Neural cell (in vitro differentiated cells): ENCODE data around the gene GPRC5B.

ENCODE experiments used
- CTCF ChIP-seq: fragments of 450-650 bp; IDR thresholded peaks from 2 replicates; pipeline ENCODE4 v1.5.1; 2014; ENCODE audit warnings: antibody characterized with exemption, mild to moderate bottlenecking, moderate library complexity; ENCODE audit not compliant: poor library complexity, severe bottlenecking
- EZH2 ChIP-seq: fragments of 200-600, 300-800 bp; shearing (Covaris generic), sonication (generic); IDR thresholded peaks from 2 replicates; pipeline ENCODE4 v1.6.1; 2014; ENCODE audit warnings: antibody characterized with exemption, low read length, borderline replicate concordance, mild to moderate bottlenecking; ENCODE audit not compliant: insufficient read depth, poor library complexity, severe bottlenecking

GRCh38 chr16:19812986-19813385 lies 71.7 kb downstream of the GPRC5B start:
- TF ChIP-seq CTCF (no peak), EZH2 (no peak)
